ENCODE data around the gene CLN3.

DNA sequence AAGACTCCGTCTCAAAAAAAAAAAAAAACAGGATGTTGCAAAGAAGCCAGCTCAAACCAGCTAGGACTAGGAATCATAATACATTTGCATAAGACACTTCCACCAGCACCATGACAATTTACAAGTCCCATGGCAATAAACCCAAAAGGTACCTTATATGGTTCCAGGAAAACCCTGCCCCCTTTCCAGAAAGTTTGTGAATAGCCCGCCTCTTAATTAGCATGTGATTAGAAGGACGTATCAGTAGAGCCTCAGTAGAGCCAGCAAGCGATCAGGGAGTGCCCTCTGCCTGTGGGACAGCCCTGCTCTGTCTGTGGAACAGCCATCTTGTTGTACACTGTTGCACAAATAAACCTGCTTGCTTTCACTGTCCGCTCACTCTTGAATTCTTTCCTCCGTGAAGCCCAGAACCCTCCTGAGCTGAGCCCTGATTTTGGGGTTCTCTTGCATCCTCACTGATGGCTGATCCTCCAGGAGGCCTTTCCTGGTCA is 32.9 kb upstream of the CLN3 start:
- TF ChIP-seq CTCF (IDR thresholded peaks at IDR 0.05) (no peak), POLR2AphosphoS5 (IDR thresholded peaks at IDR 0.05; ENCODE audit: low read depth, low read length) (no peak), TCF7L2 (IDR thresholded peaks at IDR 0.05; ENCODE audit: low read depth, low read length) (no peak), REST (IDR thresholded peaks at IDR 0.05; ENCODE audit: insufficient read depth in 1 of 2, low read depth in 2 of 2, low read length in 1 of 2) (no peak), SIN3A (IDR thresholded peaks at IDR 0.05; ENCODE audit: borderline replicate concordance, insufficient read depth, low read depth, low read length) (no peak)

All from Panc1 (cell line).